Tibial nerve (tissue), 3 donors: ENCODE measurements around the gene CORO2B.

Source experiments
- CTCF ChIP-seq, 5 experiments: fragments of 200-600 bp in 3 of 5; fragments of 450-650 bp in 2 of 5; sonication (generic) in 3 of 5; IDR thresholded peaks; one replicate each; pipeline ENCODE4 v1.5.1; 2016 to 2019; ENCODE audit warnings: antibody characterized with exemption in 5 of 5, mild to moderate bottlenecking in 3 of 5, moderate library complexity in 2 of 5
- POLR2A ChIP-seq, 2 donors: fragments of 450-650 bp; IDR thresholded peaks; one replicate each; pipeline ENCODE4 v1.6.1; 2017; ENCODE audit warnings: antibody characterized with exemption in 2 of 2, mild to moderate bottlenecking in 2 of 2, moderate library complexity in 2 of 2

- TF ChIP-seq CTCF (IDR thresholded peaks at IDR 0.05) (no peak), POLR2A (IDR thresholded peaks at IDR 0.05) (no peak)
These were observed 108.4 kb downstream of the CORO2B start for GRCh38 chr15:68687136-68687735.
